Hematopoietic multipotent progenitor cell treated with erythropoietin and hydrocortisone succinate and interleukin-3 and kit ligand, for 8 days (in vitro differentiated cells): ENCODE data around the gene EEF1AKMT3.
A peak's percentile ranks its signal among the peaks of the same experiment; 100 is the strongest.
"Not testable (repeated sequence)": the region's sequence is repeated elsewhere in the genome, so short reads cannot be mapped to it uniquely, and the experiment has no call there.

ENCODE experiments used
- DNase-seq: peaks from one replicate; pipeline ENCODE4 v3.0.0-alpha.2; 2015

The EEF1AKMT3 gene

DNA sequence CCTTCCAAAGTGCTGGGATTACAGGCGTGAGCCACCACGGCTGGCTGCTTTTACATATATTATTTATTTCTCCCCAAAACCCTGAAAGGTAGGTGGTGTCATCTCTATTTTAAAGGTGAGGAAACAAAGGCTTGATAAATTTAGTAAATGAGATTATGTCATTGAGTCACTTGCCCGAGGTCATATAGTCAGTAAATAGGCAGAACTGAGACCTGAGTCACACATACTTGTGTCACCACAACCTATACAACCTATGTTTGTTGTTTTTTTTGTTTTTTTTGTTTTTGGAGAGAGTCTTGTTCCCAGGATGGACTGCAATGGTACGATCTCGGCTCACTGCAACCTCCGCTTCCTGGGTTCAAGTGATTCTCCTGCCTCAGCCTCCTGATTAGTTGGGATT is 22.9 kb downstream of the EEF1AKMT3 start:
- no peak for DNase-seq

DNA sequence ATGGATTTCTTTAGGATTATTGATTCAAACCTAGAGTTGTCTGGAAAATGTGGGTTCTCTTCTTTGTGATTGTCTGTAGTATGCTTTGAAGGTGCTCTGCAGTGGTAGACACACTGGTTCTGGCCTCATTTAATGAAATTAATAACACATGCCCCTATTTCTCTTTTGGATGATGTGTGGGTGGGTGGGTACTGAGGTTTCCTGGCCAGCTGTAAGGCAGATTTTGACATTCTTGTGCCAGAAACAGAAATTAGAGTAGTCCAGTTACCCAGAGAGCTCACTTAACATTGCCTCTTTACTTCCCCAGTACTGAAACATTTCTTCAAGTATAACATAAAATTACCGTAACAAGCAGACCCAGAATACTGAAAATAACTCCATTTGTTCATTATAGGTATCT is 24.6 kb downstream of the EEF1AKMT3 start:
- no peak for DNase-seq

DNA sequence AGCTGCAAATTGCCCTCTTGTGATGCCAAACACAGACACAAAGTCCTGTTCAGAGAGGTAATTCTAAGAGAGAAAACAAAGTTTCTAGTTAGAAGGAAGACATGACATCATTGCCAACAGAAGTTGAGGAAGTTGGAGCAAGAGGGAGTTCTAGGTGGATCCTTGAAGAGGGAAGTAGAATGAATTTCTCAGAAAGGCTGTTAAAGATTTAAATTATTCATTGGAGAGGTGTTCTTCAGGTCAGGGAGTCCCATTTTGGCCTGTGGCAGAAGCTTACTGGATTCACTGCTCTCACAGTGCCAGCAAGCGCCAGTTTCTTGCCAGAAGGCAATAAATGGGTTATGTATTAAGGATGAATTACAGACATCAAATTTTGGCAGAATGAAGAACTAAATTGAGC is 25.5 kb downstream of the EEF1AKMT3 start:
- no peak for DNase-seq

DNA sequence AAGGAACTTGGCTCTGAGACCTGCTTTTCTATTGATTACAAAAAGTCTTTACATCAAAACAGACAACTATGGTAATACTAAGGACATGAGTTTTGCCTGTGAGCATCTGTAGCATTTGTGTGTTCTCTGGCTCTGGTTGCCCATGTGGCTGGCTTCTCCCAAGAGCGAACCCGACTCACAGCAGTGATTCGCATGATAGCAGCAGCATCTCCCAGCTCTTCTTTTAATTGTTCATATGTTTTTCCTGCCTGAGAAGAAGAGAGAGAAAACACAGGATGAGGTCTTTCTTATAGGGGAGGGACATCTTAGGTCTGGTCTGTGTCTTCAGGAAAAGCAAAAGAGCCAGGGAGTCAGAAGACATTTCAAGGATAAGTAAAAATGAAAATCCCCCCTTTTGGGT is 28.6 kb downstream of the EEF1AKMT3 start:
- no peak for DNase-seq

DNA sequence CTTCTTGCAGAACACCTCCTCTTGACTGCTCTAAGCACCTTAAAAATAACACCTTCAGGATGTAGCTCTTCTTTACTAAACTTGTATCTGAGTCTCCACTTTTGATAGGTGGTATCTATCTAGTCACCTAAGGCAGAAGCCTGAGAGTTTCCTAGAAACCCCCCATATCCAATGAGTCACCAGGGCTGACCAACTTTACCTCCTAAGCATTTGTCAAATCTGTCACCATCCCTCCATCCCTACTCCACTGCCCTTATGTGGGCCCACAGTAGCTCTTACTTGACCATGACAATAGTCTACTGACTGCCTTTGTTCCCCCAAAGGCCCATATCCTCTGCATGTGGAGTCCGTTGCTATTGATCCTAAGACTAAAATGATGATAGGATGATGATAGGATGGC is 30.2 kb downstream of the EEF1AKMT3 start:
- no peak for DNase-seq

DNA sequence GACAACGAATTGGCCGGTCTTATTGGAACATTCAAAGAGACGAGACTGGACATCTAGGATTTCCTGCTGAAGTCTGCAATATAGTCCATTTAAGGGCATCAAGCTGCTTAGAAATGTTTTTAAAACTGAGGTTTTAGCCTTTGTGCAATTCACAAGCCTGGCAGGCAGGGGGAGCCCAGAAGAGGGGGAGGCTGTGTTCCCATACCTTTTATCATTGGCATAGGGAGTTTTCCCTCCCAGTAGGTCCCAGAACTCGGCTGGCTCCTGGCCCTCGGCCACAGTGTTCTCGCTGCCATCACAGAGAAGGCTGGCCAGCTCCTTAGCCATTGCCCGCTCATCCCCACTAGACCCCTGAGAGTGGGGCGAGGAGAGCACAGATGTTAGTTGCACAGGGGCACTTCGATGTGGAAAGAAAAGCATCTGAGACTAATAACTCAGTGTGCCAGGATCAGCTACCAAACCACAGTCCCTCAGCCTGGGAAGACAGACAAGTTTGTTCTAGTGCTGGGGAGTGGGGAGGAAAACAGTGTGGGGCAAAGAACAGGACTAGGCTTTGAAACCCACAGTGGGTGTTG is 31.0 kb downstream of the EEF1AKMT3 start:
- peak; percentile 28 for DNase-seq

DNA sequence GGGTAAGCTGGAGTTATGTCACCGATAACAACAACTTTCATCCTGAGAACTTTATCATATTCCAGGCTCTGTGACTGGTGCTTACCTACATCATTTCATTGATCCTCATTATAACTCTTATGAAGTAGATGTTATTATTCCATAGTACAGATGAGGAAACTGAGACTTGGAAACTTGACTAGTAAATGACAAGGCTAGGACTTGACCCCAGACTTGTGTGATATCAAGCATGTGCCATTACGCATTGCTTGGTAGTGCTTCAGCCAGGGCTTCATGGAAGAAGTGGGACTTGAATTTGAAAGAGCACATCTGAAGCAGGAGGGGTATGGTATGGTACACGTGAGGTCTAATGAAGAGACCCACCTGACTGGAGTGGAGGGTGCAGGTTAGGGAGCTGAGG is 34.3 kb downstream of the EEF1AKMT3 start:
- no peak for DNase-seq

DNA sequence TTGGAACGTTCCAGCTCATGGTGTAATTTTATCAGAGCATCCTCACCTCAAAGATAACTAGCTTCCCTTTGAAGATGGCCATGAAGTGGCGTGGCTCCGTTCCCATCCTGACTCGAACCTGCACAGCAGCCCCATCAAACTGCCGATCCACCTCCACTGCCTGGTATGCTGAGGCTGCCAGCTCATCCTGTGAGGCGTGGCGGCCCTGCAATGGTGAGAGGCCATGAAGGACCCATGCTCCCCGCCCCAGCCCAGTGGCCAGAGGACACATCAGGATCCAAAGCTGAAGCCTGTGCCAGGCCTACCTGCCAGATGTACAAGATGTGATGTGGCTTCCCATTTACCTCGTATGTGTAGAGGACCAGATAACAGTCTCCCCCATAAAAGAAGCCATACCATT is 34.9 kb downstream of the EEF1AKMT3 start:
- no peak for DNase-seq

DNA sequence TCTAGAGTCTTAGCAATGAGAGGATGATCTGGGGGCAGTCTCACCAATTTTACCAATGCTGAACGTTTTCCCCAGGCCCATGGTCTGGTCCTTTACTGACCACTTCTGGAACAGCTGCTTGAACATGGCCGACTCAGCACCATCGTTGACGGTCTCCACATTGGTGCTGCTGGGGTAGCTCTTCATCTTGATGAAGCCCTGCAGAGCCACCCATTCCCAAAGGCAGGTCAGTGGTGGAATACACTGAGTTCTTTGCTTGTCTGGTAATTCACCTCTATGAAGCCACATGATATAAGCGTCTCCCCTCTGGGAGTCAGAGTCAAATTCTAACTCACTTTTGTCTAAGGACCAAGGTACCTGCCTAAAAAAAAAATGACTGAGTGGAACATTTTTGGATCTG is 35.9 kb downstream of the EEF1AKMT3 start:
- DNase-seq = no peak

DNA sequence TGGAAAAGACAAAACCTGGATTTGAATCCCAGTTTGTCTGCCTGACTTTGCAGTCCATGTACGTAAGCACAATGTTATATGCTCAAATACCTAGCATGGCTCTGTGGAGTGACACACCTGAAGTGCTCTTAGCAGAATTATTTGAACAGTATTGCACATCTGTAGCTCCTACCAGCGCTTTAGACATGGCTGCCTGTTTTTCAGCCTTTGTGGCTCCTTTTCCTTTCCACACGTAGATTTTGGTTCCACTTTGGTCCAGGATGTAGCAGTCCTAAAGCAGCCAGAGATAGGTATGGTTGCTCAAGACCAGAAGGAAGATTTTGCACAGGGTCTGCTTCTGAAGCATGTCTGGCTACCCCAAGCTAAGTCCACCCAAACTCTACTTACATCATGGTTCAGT is 37.0 kb downstream of the EEF1AKMT3 start:
- DNase-seq = no peak

DNA sequence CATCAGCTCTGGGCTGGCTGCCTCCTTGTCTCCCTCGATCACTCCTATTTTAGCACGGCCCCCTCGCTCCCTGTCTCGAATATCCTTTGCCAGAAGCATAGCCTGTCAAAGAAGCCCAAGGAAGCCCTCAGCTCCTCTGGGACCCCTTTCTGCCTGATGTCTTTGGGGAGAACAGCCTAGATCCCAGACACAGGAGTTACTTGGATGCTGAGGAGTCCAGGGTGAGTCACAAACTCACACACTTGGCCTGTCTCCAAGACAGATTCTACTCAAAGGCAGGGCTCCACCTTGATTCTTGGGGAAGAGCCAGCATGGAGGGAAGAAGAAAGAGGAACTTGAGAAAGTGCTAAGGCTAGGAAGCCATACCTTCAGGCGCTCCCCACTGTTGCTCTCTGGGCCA is 38.0 kb downstream of the EEF1AKMT3 start:
- DNase-seq = peak; percentile 69

DNA sequence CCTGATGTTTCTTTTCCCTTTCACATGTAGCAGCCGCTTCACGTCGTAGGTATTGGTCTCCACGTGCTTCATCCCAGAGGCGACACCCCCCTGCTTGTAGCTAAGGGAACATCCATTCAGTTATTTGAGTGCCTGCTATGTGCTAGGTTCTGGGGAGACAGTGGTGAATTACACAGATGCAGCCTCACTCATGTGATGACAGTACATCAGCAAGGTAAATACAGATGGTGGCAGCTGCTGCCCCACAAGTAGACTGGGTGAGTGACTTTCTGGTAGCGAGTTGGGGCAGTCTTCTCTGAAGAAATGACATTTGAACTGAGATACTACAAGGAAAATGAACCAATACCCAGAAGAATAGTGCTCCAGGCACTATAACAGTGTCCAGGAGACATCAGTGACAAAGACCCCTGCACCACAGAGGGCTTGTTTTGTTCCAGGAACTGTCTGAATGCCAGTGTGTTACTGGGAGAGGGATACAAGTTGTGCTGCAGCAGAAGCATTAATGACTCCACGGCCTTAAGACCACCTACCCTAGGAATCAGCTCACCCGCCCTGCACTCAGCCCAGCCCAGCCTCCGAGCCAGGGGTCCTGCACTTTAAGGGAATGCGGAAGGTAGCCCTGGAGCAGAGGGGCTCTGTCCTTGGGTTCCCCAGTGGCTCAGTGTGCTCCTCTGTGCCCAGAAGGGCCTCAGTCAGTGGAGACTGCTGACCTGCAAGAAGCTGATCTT is 38.8 kb downstream of the EEF1AKMT3 start:
- no peak for DNase-seq

DNA sequence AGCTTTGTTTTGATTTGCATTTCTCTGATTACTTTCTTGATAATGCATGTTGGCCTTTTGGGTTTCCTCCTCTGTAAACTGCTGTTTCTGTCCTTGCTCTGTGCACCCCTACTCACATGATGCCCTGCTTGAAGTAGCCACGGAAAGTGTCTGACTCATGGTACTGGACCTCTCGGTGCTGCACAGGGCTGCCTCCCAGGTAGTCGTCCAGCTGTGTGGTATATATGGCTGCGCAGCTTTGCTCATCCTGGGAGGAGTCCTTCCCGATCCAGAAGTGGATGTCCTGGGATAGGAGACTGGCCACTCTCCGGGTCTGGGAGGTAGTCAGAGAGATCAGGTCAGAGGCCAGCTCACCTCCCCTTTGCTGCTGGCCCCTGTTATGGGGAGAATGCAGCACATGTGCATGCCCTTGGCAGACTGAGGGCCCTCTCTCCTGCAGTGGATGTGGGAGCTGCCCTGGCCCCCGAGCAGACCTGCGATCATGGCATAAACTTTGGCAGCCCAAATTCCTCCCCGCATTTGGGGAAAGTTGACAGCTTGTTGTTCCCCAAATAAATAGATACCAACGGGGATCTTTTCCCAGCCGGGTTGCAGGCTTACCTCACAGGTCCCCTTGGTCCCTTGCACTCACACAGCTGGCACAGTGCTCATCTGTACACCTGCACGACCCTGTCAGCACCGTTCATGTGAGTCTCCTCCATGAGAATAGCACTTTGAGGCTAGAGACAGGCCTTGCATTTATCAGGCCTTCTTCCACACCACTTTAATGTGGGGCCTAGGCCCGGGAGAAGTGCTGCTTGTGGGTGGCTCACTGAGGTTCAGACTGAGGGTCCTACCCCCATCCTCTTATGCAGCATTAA is 40.9 kb downstream of the EEF1AKMT3 start:
- no peak for DNase-seq

DNA sequence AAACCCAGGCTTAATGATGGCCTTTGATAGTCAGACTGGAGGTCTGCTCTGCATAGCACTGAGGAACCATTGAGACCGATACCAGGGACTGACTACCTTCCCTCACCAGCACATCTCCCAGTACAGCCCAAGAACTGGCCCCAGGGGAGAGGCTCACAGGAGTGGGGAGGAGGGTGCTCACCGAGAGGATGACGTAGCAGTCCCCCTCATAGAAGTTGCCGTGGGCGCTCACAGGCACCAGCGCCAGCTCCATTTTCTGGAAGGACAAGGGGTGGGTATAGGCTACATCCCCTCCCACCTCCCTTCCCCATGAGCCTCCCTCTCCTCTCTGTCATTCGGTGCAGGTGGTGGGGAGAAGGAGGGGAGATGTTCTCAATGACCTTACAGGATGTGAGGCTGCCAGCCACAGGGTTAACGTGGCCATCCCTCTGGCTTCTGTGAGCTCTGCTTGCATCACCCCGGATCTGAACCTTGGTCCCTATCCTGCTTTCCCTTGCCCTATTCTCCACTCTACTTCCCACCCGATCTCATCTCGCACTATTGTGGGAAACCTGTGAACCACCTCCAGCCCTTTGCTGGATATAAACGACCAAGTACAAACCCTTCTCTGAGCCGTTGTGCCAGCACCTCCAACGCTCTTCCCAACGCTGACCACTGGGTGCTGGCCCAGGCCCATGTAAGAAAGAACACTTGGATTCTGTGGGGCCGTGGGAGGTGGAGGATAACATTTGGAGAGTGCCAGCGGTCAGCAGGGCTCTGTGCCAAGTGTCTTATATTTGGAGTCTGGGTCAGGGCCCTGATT is 41.8 kb downstream of the EEF1AKMT3 start:
- DNase-seq = no peak

DNA sequence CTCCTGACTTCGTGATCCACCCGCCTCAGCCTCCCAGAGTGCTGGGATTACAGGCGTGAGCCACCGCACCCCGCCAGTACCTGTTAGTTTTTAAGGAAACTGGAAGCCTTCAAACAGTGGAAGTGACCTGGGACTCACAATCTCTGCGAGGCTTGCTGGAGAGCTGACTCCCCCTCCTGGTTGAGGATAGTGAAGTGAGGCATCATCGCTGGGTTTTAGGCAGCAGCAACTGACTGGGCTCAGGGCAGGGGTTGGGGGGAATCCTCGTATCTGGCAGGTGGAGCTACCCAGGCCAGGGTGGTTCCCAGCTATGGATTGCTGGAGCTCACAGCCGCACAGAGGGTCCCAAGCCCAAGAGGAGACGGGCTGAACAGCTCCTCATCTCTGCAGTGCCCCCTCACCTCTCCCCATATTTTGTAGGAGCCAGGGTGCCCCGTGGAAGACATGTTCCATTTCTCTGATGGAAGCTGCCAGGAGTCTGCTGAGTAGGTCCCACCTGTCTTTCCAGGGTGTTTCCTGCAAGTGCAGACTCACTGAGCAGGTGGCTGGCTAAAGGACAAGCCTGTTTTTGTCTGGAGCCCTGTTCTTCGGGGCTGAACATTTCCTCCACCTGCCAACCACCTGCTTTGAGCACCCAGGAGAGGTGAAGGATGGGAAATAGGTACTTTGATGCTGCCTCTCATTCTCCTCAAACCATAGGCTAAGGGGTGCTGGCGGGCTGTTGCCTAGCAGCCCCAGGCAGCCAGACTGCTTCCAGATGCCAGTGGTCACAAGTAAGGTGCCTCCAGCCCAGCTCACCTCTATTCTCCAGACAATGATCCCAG is 43.0 kb downstream of the EEF1AKMT3 start:
- DNase-seq = no peak

DNA sequence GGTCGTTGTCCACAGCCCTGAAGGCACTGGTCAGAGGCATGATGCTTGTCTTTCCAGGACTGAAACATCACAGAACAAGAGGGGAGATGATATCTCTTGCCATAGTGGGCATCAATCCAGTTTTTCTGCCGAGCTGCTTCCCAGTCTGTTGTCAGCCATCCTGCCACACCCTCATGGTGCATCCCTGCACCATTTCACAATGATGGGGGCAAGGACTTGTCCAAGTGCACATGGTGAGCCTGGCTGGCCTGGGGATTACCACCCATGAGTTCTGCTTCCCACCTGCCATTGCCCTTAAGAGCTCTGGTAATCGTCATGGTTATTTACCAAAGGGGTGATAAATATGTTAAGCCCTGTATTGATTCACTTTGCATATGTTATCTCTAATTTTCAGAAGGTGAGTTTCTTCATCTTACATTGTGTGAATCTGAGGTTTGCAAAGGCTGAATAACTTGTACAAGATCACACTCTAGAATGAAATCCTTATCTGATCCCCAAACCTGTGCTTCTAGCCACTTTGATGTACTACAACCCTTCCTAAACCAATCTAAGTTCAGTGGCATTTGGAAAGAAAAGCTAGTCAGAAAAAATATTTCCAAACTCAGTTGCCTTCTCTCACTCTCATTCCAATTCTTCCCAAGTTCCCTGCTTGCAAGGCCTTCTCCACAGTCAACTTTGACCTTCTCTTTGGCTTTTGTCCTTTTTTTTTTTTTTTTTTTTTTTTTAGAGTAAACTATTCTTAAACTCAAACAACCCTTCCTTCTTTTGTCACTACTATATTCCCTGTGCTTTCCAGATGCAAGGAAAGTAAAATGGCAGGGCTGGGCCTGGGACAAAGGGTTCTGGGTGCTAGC is 43.8 kb downstream of the EEF1AKMT3 start:
- no peak for DNase-seq

DNA sequence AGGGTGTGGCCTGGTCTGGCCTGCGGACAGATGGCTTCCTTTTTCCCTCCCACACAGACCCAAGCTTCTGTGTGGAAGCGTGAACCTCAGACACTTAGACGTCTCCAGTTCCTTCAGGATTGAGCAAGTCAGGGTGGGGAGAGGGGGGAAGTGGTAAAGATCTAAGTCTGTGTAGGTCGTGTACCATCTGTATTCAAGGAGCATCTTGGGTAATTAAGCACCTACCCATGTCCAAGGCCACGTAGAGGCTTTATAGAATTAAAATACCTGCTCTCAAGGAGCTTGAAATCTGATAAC is 44.4 kb downstream of the EEF1AKMT3 start:
- DNase-seq = no peak

DNA sequence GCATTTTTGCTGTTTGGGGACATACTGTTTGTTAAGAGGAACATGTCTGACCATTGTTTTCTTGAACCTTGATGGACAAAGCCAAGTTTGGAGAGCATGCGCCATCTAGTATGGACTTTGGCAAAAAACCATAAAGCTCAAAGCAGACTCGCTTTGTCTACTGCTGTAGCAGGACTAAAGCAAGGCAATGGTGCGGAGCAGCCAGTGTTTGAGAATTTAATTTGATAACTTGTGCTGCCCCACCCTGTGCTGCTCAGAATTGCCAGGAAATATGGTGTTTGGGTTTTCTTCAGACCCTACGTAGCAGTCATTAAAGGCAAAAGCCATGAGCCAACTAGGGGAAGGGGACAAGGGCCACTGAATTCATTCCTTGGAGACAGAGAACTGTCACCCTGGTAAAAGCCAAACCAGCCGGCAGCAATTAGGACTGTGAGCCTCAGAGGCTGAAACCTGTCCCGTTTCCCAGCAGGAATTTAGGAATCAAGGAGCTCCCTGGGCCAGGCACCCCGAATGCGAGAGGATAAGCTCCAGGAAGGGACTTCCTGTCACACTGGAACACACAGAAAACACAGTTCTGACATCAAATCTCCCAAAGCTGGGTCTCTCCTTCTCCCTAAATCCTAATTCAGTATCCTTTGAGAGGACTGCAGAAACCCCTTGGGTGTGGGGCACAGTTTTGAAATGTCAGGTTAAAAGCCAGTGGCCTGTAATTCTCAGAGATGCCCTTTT is 45.0 kb downstream of the EEF1AKMT3 start:
- no peak for DNase-seq

DNA sequence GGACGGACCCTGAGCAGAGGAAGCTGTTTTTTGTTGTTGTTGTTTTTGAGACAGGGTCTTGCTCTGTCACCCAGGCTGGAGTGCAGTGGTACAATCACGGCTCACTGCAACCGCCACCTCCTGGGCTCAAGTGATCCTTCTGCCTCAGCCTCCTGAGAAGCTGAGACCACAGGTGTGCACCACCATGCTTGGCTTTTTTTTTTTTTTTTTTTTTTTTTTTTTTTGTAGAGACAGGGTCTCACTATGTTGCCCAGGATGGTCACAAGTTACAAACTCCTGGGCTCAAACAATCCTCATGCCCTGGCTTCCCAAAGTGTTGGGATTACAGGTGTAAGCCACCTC is 45.5 kb downstream of the EEF1AKMT3 start:
- not testable (repeated sequence) for DNase-seq

DNA sequence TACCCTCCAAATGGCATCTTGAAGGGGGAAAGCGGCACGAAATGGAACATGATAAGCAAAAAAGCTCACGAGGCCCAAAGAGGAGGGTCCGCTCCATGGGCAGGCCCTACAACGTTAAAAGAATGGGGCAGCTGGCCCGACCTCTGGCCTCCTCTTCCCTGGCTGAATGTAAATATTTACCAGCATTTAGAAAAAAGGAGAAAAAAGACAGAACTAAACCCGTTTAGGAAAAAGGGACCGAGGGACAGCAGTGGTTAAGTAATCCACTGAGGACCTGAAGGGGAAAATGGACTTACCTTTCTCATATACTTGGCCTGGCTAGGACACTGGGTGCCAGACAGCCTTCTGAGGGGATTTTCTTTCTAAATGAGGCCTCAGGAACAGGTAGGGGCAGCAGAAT is 47.7 kb downstream of the EEF1AKMT3 start:
- DNase-seq = not testable (repeated sequence)

DNA sequence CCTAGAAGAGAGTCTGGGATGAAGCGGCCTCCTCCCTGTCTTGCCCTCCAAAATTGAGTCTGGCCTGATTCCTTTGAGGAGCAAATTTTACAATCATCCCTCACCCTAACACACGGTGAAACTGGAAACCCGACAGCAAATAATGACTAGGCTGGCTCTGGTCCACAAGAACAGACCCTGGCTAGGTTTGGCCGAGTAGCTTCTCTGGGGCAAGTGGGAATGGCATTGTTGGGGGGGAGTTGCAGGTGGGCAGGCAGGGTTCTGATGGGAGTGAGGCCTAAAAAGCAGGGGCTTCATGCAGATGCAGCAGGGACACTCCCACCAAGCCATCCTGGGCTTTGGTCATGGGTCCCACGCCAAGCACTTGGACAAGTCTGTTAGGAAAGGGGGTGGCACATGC is 48.6 kb downstream of the EEF1AKMT3 start:
- DNase-seq = not testable (repeated sequence)
